Activated CD8-positive, alpha-beta memory T cell treated with anti-CD3 and anti-CD28 coated beads, Interleukin-2, amount 50 U/mL, for 48 hours (primary cell): ENCODE measurements around the gene MARK2.
"Not testable (repeated sequence)": the region's sequence is repeated elsewhere in the genome, so short reads cannot be mapped to it uniquely, and the experiment has no call there.

ENCODE experiments used
- DNase-seq: peaks from one replicate; pipeline ENCODE4 v3.0.0-alpha.2; 2020

Gene MARK2

DNA sequence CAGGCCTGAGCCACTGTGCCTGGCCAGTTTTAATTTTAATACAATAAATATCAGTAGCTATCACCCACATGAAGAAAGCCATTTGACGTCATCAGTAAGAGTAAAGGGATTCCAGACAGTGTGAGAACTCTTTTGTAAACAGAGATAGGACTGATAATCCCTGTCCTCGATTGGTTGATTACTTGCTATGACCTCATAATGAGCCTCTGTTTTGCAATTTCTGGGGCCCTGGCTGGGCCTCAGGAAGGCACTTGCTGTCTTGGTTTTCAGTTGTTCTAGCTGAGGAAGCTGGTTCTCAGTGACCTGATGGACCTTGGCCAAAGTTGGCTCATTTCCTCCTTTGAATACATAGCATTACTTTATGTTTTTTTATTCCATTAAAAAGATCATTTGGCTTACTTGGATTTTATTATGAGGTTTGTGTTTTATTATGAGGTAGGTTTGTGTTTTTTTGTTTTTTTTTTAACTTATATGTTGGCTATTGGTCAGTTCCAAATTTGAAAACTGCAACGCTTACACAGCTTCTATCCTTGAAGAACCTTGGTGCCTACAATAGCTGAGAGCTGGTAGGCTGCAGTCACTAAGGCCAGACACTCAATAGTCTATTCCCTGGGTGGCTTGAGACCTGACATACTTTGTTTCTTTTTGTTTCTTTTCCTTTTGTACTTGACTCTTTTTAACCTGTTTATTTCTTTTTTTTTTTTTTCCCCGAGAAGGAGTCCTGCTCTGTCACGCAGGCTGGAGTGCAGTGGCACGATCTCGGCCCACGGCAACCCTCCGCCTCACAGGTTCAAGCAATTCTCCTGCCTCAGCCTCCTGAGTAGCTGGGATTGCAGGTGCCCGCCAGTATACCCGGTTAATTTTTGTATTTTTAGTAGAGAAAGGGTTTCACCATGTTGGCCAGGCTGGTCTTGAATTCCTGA is 20.0 kb downstream of the MARK2 start:
- DNase-seq, result no peak

DNA sequence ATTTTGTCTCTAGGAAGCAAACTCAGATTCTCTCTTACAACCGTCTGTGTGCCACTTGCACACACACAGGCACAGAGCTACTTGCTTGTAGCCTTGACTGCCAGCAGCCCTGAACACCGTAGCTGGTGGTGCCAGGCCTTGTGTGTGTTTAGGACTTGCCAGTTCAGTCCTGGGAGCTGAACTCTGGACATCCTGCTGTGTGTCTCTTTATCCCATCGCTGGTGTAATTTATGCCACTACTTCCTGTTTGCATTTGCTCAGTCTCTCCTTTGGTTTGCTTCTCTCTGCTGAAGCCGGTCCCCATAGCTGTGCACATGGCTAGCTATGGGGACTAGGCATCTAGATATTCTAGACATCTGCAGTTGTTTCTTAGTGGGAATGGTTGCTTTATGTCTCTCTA is 24.0 kb downstream of the MARK2 start:
- DNase-seq, result no peak

DNA sequence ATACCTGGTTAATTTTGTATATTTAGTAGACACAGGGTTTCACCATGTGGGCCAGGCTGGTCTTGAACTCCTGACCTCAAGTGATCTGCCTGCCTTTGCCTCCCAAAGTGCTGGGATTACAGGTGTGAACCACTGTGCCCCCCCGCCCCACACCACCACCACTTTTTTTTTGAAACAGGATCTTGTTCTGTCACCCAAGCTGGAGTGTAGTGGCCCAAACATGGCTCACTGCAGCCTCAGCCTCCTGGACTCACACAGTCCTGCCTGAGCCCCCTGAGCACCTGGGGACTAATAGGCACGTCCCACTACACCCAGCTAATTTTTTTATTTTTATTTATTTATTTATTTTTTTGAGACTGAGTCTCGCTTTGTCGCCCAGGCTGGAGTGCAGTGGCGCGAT is 24.7 kb downstream of the MARK2 start:
- not testable (repeated sequence) for DNase-seq

DNA sequence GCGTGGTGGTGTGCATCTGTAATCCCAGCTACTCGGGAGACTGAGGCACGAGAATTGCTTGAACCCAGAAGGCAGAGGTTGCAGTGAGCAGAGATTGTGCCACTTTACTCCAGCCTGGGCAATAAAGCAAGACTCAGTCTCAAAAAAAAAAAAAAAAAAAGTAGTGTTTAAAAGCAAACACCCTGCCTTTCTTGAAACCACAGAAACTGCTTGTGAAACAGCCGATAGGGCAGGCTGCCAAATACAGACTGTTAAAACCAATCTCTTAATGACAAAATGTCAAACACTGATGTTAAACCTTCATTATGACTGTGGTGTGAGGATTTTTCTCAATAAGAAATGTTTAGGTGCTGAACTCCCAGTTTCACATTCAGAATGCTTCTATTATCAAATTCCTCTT is 27.3 kb downstream of the MARK2 start:
- DNase-seq, result peak; percentile 77

DNA sequence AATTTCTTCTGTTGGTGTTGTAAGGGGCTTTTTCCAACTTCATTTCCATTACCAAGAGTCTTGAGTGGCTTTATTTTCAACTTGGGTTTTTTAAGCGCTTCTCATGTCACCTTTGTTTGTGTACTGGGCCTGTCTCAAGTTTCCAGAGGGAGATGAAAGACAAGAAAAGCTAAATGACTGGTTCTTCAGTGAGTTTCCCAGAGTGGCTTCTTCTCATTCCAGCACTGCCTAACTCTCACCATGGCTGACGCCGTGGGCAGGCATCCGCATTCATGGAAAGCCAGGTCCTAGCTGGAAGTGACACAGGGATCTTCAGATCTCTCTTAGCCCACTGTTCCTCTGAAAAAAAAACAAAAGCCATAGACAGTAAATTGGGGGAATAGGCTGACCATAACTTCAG is 28.6 kb downstream of the MARK2 start:
- no peak for DNase-seq

DNA sequence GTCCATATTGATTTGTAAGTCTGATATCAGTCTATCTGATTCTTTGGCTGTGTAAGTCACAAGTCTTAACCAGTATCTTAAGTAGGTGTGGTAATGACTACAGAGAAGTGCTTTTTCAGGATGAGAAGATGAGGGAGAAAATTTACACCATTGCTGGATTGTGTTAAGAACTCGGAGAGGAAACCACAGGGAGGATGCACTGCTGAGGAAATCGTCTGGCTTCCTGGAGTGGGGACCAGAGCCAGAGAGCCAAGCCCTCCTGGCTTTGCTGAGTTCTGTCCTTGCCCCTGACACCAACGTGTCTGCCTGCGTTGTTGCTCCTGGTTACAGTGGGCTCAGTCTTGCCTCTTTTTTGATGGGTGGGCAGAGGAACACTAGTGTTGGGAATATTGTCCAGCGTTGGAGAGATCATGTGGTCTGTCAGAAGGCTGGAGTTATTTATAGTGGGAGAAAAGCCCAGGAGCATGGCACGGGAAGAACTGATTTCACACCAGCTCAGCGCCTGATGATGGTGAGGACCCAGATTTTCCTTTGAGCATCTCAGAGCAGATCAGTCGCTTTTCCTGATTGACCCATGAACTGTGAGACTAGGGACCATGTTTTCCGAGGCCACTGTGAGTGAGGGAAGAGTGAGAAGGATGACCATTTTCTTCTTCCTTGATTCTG is 29.6 kb downstream of the MARK2 start:
- no peak for DNase-seq

DNA sequence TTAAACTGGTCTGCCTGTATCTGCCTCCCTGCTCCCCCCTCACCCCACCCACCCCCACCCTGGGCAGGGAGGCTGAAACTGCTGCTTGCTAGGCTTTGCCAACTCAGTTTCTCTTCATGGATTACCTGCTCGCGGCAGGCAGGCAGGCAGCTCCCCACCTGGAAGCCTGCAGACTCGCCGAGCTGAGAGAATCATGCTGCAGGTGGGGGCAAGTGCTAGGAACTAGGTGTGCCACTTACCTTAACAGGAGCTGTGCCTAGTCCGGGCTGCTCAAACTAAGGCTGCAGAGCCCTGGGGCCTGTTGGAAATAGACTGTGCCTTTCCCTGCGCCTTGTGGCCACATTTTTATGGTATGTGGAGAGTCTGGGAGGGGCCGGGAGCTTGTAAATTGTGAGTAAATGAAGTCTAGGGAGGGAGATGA is 30.3 kb downstream of the MARK2 start:
- no peak for DNase-seq

DNA sequence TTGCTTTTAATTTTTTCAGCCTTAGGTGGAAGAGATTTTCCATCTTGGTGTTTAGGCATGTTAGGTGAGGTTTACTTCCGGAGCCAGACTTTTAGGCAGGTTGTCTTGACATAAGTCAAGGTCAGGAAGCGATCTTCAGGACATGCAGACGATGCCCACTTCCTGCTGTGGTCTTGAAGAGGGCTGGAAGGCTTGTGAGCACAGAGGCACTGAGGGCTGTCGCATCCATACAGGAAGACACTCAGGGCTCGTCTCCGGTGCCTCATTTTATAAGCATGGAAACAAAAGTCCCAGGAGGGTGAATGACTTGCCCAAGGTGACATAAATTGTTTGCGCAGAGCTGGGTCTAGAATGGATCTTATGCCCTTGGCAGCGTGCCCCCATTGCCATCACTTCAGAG is 30.8 kb downstream of the MARK2 start:
- DNase-seq, result no peak

DNA sequence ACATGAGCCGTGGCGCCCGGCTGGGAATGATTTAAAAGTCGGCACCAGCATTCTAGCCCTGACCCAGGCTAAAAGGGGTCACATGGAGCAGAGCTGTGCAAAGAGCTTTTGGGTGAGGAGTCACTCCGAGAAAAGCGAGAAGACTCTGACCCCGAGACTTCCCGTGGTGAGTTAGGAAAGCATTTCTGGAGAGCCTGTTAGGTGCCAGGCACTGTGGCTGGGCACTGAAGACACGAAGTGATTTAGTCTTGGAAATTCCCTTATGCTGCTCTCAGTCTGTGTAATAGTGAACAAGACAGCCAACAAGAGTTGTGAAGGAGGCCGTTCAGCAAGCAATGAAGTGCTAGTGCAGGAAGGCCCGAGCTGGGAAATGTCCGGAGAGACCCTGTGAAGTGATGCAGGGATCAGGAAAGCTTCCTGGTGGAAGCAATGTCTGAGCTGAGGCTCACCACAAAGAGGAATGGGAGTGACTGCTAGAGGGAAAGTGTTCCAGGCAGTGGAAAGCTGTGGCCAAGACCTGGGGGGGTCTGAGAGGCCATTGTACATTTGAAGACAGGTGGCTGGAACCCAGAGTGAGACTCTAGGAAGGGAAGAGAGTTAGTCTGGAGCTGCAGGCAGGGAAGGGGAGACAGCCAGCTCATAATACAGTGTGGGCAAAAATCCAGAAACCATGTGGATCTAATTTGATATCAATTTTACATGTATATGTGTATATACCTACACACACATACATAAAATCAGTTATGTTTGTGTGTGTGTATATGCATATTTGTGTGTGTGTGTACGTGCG is 31.6 kb downstream of the MARK2 start:
- no peak for DNase-seq

DNA sequence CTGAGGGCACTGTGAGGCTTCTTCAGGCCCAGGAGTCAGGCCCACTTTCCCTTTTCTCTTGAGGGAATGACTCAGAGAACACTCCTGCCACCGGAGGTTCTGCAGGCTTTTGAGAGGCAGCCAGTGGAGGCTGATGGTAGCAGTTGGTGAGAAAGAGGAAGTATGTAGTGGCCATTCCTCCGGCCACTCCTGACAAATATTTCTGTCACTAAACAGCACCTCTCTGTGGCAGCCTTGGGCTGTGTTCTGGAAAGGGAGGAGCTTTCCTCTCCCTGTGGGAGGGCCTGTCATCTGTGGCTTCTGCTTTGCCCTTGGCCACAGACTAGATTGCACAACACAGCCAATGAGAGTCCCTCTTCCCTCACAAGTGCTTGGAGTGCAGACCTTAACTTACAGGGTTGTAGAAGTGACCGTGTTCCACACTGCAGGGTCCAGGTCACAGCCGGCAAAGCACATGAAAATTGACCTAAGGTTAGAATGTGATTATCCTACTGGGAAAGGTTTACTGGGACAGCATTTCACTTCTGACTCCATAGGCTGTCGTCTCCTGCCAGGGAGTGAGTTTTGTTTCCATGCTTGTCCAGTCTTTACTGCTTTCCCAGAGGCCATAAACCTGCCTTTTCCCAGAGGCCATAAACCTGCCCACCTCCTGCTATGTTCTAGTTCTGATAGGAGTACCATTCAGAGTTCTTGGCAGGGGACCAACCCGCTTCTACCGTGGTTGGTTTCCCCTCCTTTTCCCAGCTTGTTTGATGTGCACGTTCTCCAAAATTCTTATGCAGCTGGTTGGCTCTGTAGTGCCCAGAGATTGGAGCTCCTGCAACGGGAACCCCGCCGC is 33.3 kb downstream of the MARK2 start:
- peak; percentile 66 for DNase-seq

DNA sequence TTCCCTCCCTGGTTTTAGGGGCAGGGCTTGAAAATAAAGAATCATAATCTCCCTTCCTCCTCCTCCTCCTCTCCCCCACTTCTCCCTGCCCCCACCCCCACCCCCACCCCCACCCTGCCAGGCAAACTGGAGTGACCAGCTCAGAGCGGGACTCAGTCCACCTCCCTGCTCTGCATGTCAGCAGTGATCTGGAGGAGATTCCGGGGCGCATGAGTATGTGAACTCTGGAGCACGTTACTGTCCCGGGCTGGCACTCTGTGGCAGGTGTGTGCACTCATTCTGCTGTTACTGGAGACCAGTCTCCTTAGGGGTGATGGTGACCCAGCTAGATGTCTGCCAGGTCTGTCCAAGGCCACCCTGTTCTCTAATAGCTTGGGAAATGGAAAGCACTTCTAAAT is 33.9 kb downstream of the MARK2 start:
- no peak for DNase-seq

DNA sequence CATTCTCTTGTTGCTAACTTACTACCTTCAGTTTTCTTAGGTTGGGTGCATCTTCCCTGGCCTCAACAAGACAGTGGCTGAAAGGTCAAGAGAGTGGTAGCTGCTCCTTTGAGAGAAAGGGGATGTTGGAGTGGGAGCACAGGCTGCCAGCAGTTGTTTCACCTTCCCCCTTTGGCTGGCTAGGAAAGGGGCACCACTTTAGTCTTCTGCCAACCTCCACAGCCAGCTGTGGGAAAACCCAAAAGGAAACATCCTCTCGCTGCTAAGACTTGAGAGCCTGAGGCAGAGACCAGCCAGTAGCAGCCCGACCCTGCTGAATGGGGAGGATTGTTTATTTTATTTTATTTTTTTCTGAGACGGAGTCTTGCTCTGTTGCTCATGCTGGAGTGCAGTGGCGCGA is 34.4 kb downstream of the MARK2 start:
- DNase-seq, result no peak

DNA sequence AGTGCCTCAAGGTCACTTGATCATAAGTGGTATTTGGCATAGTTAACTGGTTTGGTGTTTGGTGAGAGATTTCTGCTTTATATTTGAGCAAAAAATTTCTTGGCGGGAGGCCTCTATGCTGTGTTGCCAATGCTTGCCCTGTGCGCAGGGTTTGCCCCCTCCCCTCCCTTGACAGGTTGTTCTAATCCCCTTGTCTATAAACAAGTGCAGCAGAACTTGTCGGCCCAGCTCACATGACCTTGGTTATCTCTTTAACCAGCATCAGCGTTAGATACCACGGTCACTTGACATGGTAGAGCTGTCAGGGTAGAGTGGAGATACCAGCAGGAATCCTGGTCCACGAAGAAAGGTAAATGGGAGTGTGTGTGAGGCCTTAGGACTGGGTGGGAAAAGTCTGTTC is 35.6 kb downstream of the MARK2 start:
- DNase-seq, result no peak

DNA sequence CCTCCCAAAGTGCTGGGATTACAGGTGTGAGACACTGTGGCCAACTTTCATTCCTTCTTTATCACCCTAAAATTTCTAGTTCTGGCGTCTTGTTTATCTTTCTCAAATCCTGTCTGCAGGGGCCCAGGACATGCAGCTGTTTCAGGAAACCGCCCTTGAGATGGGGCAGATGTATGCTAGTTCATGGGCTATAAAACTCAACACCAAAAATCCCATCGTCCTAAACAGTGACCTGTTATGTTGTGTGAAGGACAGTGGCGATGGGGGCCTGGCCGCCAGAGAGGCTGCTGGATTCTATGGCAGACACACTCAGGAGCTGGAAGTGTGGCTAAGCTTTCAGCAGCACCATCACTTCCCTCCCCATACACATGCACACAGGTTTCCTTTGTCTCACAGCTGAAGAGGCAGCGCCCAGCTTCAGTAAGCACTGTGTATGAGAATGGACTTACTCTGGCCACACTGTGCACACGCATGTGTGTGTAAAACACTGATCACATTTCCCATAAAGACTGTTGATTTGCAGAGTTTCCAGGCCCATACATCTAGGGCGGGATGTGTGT is 36.7 kb downstream of the MARK2 start:
- no peak for DNase-seq

DNA sequence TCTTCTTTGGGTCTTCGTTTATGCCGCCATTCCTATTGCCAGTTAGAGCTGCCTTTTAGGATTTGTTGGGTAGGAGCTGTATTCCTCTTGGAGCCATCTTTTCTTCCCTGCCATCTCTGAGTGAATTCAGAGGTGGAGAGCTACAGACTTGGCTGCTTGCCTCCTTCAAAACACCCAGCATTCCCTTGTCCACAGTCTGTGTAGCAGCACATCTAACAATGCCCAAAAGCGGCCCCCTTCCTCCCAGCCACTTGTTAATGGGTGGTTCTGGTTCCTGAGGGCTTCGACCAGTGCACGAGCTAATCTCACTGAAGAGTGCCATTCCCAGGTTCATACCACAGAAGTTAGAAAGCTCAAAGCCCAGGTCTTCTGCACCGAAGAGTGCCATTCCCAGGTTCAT is 37.7 kb downstream of the MARK2 start:
- no peak for DNase-seq

DNA sequence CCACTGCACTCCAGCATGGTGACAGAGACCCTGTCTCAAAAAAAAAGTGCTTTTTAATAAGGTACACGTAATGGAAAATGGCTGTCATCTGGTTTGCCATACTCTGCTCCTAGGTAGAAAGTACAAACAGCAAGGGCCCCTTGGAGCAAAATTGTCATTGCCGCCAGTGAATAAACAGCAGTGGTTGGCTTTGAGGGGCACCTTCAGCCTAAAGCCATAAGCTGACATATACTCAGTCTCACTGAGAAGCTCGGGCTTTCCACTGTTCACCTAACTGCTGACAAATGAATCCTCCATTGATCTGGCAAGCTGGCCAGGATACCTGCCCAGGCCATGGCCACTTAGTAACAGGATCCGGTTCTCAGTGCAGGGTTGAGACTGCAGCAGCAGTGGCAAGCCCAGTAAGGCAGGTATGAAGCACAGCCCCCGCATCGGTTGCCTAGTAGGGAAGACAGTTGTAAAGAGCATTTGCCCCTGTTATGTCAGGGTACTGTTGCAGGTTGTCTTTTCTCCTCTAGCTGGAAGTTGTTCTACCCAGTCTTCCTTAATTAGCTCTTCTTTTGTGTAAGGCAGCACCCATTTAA is 38.8 kb downstream of the MARK2 start:
- no peak for DNase-seq

DNA sequence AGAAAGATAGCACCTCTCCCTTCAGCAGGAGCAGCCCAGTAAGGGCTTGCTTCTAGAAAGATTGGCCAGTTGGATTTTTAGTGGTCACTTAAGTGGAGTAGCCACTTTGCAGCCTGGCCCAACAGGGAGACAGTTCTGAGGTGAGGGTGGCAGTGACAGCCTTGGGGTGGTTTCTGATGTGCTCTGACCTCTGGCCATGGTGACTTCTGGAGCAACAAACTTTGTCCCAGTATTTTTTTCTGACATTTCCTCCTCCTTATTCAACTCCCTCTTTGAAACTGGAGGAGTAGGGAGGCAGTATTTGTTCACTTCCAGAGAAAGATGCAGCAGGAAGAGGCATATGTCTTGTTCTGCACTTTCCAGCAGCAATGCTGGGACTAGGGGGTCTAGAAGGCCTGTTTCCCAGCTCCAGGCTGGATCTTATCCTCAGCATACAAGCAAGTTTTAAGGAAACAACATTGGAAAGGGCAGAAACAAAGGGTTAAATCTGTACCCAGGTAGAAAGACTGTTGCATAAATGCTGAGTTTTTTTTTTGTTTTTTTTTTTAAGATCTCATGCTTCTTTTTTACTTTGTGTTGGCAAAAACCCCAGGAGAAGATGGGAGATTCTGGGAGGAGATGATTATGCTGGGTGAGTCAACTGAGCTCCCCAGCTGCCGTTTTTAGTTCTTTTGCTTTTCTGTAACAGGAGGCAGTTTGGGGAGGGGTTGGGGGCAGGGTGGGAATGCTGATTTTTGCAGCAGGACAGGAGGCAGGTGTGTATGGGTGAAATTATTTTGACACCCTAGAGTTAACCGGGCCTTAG is 40.9 kb downstream of the MARK2 start:
- no peak for DNase-seq

DNA sequence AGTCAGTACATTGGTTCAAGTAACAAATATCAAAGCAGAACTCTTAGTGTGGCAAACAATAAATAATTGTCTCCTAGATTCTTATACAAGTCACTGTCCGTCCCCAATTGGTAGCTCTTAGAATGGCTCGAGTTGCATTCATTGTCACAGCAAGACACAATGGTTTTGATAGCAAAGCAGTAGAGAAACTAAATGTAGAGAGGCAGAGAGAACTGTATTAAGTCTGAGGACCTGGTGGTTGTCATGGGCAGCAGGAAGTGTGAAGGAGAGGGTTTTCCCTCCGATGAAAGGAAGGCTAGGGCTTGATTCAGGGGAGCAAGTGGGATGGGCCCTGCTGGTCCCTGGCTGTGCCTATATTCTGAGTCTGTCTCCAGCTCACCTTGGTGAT is 41.5 kb downstream of the MARK2 start:
- no peak for DNase-seq

DNA sequence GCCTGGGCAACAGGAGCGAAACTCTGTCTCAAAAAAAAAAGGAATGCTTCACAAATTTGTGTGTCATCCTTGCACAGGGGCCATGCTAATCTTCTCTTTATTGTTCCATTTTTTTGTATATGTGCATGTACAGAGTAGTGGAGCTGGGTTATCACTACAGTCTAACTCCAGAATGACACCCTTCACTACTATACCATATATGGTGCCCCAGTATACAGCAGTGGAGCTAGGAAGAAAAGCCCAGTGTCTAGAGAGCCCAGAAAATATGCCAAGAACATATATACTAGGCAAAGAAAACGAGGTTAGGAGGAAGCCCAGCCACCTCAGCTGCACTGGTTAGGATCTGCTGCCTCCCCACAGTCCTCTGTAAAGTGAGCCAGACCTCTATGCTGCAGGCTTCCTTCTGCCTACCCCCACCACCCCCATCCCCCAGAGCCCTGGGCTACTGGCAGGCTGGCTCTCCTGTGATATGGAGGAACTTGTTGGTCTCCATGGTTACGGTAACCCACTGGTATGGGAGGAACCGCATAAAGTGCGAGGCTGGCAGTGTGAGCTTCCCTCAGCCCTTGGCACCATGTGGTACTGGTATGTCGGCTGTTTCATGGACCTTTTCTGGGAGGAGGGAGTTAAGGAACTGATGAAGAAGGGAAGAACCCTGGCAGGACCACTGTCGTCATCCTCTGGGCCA is 43.8 kb downstream of the MARK2 start:
- DNase-seq, result no peak

DNA sequence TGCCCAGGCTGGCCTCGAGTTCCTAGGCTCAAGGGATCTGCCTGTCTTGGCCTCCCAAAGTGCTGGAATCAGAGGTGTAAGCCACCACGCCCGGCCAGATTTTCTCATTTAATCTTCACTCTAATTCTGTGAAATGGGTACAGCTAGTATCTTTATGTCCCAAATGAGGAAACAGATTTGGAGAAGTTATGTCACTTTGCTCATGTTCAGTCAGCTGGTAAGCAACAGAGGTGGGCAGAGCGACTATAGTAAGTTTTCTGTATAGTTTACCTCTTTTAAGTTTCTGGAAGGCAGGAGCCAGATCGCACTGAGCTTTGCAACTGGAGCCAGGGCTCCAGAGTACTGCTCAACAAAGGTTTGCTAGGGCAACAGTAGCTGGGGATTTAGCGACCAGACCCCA is 44.9 kb downstream of the MARK2 start:
- DNase-seq, result no peak
